Occipital lobe (tissue), 2 donors: Measurements from ENCODE around the gene GNB3. TPM values are rescaled to one million over a fixed set of nuclear protein-coding genes. Genes with fewer than 3 reads are reported as not detected.

Source experiments
- DNase-seq: peaks from one replicate; lab custom pipeline; 2025; lab: John Stamatoyannopoulos, UW
- total RNA-seq: library from RNA; depleted of rRNA; stranded (reverse); fragments of >200 nt; gene quantifications from one replicate; pipeline ENCODE4 v1.2.3, GENCODE V29; 2014

GNB3 gene
- total RNA-seq, 1 donor from 2014 or later: 0.94 TPM

- DNase-seq: no peak
Measured at GRCh38 chr12:6823182-6824084, 17.3 kb upstream of the GNB3 start.

DNA sequence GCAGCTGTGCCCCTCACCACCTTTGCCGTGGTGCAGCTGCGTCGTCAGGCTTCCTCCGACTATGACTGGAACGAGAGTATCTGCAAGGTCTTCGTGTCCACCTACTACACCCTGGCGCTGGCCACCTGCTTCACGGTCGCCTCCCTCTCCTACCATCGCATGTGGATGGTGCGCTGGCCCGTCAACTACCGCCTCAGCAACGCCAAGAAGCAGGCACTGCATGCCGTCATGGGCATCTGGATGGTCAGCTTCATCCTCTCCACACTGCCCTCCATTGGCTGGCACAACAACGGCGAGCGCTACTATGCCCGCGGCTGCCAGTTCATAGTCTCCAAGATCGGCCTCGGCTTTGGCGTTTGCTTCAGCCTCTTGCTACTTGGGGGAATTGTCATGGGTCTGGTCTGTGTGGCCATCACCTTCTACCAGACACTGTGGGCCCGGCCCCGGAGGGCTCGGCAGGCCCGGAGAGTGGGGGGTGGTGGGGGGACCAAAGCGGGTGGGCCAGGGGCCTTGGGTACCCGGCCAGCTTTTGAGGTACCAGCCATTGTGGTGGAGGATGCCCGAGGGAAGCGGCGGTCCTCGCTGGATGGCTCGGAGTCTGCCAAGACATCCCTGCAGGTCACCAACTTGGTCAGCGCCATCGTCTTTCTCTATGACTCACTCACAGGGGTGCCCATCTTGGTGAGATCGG, 16.5 kb upstream of the GNB3 start:
- DNase-seq: peak; percentile 44

- no peak for DNase-seq
Measured at GRCh38 chr12:6824901-6825381, 15.8 kb upstream of the GNB3 start.

DNA sequence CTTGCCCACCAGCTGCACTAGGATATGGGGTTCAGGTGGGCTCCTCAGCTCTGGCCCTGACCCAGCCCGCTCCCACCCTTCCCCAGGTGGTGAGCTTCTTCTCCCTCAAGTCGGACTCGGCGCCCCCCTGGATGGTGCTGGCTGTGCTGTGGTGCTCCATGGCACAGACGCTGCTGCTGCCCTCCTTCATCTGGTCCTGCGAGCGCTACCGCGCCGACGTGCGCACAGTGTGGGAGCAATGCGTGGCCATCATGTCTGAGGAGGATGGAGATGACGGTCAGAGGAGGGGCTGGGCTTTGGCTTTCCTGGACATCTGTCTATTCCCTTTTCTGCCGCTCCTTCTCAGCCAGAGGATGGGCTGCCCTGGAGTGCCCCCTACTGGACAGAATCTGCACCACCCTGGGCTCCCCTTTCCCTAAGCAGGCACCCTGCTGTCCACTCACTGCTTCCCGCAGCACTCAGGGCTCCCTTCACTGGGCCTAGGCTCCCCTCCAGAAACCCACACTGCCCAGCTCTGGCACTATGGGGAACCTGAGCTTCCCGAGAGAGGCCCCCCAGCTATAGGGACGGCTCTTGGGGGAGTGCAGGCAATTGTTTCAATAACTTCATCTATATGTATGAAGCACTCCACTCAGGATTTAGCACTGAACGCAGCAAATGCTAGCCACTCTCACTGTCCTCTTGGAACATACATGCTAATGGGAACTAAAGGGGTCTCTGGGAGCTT, 15.2 kb upstream of the GNB3 start:
- DNase-seq: peak; percentile 82

DNA sequence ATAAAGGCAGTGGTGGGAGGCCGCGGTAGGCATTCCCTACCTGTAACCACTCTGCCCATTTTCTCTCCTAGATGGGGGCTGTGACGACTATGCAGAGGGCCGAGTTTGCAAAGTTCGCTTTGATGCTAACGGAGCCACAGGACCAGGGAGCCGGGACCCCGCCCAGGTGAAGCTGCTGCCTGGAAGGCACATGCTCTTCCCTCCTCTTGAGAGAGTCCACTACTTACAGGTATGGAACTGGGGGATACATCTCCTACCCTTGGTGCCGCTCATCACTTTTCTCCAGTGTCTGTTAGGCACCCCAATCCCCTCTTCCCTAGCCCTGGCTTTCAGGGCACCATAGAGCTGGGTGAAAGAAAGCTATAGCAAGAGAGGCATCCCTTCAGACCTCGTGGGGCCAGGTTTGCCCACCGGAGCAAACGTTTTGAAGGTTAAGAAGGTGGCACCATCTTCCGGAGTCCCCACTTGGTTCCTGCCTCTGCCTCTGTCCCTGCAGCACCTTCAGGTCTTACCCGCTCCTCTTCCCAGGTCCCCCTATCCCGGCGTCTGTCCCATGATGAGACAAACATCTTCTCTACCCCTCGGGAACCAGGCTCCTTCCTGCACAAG, 14.5 kb upstream of the GNB3 start:
- no peak for DNase-seq

GRCh38 chr12:6826734-6827436, 13.8 kb upstream of the GNB3 start:
- no peak for DNase-seq

- DNase-seq: peak; percentile 63
Measured at GRCh38 chr12:6827437-6827911, 13.3 kb upstream of the GNB3 start.

GRCh38 chr12:6827982-6828780, 12.5 kb upstream of the GNB3 start, which contains the start of gene P3H3:
P3H3 (plus strand) TSS chr12:6828407; CDS start chr12:6828441, 34 bp downstream.
- peak; percentile 41 for DNase-seq

GRCh38 chr12:6828781-6829535, 11.8 kb upstream of the GNB3 start:
- DNase-seq: no peak

- no peak for DNase-seq
Measured at GRCh38 chr12:6829536-6830220, 11.0 kb upstream of the GNB3 start.

- DNase-seq: no peak
Measured at GRCh38 chr12:6830286-6830890, 10.3 kb upstream of the GNB3 start.

DNA sequence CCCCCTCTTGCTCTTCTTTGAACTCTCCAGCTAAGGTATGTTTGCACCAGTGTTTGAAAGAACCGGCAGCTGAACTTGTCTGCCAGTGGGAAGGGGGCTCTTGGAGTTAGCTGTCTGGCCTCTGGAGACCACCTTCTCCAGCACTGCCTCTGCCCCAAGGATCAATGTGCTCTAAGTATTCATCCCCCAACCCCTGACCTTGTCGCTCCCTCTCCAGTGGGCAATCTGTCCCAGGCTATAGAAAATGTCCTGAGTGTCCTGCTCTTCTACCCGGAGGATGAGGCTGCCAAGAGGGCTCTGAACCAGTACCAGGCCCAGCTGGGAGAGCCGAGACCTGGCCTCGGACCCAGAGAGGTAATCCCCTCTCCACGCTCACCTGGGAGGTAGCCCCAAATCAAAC, 9.7 kb upstream of the GNB3 start:
- no peak for DNase-seq

GRCh38 chr12:6831450-6831995, 9.2 kb upstream of the GNB3 start:
- no peak for DNase-seq

GRCh38 chr12:6832125-6832524, 8.6 kb upstream of the GNB3 start:
- DNase-seq: no peak

DNA sequence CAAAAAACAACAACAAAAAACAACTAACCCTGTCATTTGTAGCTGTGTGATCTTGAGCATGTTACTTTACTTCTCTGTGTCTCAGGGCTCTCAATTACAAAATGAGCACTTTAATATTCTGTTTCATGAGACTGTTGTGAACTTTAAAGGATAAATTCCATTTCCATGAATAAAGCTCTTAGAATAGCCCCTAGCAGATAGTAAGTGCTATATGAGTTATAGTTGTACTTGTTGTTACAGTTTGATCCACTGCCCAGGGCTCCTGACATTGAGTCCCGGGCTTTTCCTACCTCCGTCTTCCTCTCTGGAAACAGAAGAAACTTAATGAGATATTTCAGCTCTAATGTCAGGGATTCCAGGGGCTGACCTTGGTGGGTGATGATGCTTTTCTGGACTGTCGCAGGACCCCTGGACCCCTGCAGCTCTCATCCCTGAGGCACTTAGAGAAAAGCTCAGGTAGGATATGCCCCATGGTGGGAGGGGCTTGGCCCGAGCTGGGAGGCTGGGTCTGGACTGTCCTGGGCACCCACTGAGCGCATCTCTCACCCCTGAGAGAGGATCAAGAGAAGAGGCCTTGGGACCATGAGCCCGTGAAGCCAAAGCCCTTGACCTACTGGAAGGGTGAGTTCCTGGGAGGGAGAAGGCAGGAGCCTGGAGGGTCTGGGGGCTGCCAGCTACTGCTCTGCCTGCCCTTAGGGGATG, 7.4 kb upstream of the GNB3 start:
- DNase-seq: no peak

DNA sequence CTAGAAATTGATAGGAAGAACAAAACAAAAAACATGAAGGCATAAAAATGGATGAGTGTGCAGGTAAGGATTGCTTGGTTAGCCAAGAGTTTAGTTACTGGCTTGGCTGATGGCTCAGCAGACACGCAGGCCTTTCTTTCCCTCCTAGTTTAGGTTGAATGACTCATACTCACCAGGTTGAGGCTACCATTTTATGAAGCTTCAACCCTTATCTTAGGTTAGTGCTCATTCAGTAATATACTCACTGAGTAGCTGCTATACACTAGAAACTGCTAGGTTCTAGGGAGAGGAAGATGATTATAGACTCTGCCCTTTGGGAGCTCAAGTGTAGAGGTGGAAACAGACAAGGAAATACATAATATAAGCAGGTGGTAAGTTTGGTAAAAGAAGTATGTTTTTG, 6.5 kb upstream of the GNB3 start:
- no peak for DNase-seq

DNA sequence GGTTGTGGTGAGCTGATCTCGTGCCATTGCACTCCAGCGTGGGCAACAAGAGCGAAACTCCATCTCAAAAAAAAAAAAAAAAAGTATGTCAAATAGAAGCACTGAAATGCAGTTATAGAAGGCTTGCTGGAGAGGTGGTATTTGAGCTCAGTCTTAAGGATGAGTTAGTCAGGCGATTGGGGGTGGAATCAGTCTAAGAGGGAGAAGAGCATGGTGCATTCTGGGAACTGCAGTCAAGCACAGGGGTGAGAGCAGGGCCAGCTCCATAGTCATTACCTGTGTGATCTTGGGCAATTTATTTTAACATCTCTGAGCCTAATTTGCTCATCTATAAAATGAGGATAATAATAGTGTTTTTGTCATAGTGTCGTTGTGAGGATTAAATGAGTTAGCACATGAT, 5.9 kb upstream of the GNB3 start:
- DNase-seq: no peak
